Esophagus muscularis mucosa (tissue), 4 donors: ENCODE results near the gene IMP4.

Experiments used
- EP300 ChIP-seq: sonication (generic); formaldehyde crosslinking; IDR thresholded peaks from one replicate; pipeline ENCODE4 v1.6.1; 2017; ENCODE audit warnings: antibody characterized with exemption
- POLR2AphosphoS5 ChIP-seq, 2 donors: sonication (generic); formaldehyde crosslinking; IDR thresholded peaks; one replicate each; pipeline ENCODE4 v1.6.1; 2017; ENCODE audit warnings: antibody characterized with exemption in 2 of 2
- TF ChIP-seq, protein P1 (sequence below), 3 experiments: fragments of 200-600 bp in 2 of 3; fragments of 450-650 bp in 1 of 3; sonication (generic) in 2 of 3; IDR thresholded peaks; one replicate each; pipeline ENCODE4 v1.5.1; 2017 to 2019; ENCODE audit warnings: antibody characterized with exemption in 3 of 3, mild to moderate bottlenecking in 2 of 3, moderate library complexity in 1 of 3

GRCh38 chr2:130371723-130372054 lies 29.0 kb downstream of the IMP4 start:
- TF ChIP-seq, protein P1, sequence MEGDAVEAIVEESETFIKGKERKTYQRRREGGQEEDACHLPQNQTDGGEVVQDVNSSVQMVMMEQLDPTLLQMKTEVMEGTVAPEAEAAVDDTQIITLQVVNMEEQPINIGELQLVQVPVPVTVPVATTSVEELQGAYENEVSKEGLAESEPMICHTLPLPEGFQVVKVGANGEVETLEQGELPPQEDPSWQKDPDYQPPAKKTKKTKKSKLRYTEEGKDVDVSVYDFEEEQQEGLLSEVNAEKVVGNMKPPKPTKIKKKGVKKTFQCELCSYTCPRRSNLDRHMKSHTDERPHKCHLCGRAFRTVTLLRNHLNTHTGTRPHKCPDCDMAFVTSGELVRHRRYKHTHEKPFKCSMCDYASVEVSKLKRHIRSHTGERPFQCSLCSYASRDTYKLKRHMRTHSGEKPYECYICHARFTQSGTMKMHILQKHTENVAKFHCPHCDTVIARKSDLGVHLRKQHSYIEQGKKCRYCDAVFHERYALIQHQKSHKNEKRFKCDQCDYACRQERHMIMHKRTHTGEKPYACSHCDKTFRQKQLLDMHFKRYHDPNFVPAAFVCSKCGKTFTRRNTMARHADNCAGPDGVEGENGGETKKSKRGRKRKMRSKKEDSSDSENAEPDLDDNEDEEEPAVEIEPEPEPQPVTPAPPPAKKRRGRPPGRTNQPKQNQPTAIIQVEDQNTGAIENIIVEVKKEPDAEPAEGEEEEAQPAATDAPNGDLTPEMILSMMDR (IDR thresholded peaks at IDR 0.05): no peak
- TF ChIP-seq POLR2AphosphoS5 (IDR thresholded peaks at IDR 0.05): no peak
- no peak for TF ChIP-seq EP300
